HepG2 (cell line): ENCODE data around the gene LRRC55. TPM values are rescaled to one million over a fixed set of nuclear protein-coding genes. Genes with fewer than 3 reads are reported as not detected.

Source experiments
- ATAC-seq: fragments of 200-7000 bp; cut with Tn5 transposase; 3 replicates; pipeline ENCODE4 v1.9.1; 2020; ENCODE audit warnings: mild to moderate bottlenecking, moderate library complexity
- Bru-seq: library from RNA; stranded (reverse); fragments of 400-500 nt; gene quantifications from one replicate; lab custom pipeline; 2021; lab: Mats Ljungman, UMichigan
- BruChase-seq, 2 experiments: library from RNA; stranded (reverse); fragments of 400-500 nt; gene quantifications; one replicate each; lab custom pipeline; 2021; lab: Mats Ljungman, UMichigan
- BruUV-seq: library from RNA; stranded (reverse); fragments of 400-500 nt; replicated peaks from 2 replicates; lab custom pipeline; 2021; lab: Mats Ljungman, UMichigan
- CTCF ChIA-PET: fragments of 300-600 bp; formaldehyde crosslinking; extraction: SDS; loops from one replicate; lab custom pipeline; 2021; ENCODE audit warnings: low total read pairs, inconsistent platforms, low intra/inter-chr PET ratio; lab: Yijun Ruan, JAX
- POLR2A ChIA-PET: fragments of 350-600 bp; sonication (Branson Sonifier 250); formaldehyde crosslinking; loops from one replicate; lab custom pipeline; 2020; ENCODE audit warnings: antibody characterized with exemption, inconsistent platforms; lab: Yijun Ruan, JAX
- DNase-seq: peaks from one replicate; pipeline ENCODE4 v3.0.0-alpha.2; 2015; ENCODE audit warnings: low spot score
- FAIRE-seq: peaks from 3 replicates; lab custom pipeline; 2011; peaks lifted over from hg19 to GRCh38; lab: Jason Lieb, UNC
- H2AFZ ChIP-seq: one replicate; pipeline ENCODE4 v1.6.1; 2011; ENCODE audit warnings: low read length, inconsistent platforms
- H3K27ac ChIP-seq: fragments of 300-600 bp; 3 replicates; pipeline ENCODE4 v1.8.0; 2011; ENCODE audit warnings: mixed run types, mild to moderate bottlenecking, mixed read lengths, low read length, inconsistent platforms; ENCODE audit not compliant: insufficient read depth; ENCODE audit errors: extremely low read length
- H3K27me3 ChIP-seq, 2 experiments: fragments of 200-600 bp in 1 of 2; 2 replicates in 1 of 2; 3 replicates in 1 of 2; pipeline versions ENCODE4 v1.6.0 to v1.8.0; 2011; ENCODE audit warnings: low read length in 2 of 2, mild to moderate bottlenecking in 2 of 2, moderate library complexity in 2 of 2, inconsistent platforms in 1 of 2; ENCODE audit not compliant: insufficient read depth in 2 of 2, control insufficient read depth in 1 of 2
- H3K36me3 ChIP-seq, 2 experiments: fragments of 200-600 bp in 1 of 2; replicated peaks in 1 of 2; 2 replicates in 1 of 2; 3 replicates in 1 of 2; pipeline versions ENCODE4 v1.5.1 to v1.8.0; 2011; ENCODE audit warnings: low read length in 2 of 2, inconsistent platforms in 1 of 2; ENCODE audit not compliant: insufficient read depth in 2 of 2, control insufficient read depth in 1 of 2
- H3K4me1 ChIP-seq: 2 replicates; pipeline ENCODE4 v1.5.1; 2012; ENCODE audit warnings: low read length, inconsistent platforms; ENCODE audit not compliant: insufficient read depth
- H3K4me2 ChIP-seq: 2 replicates; pipeline ENCODE4 v1.6.0; 2011; ENCODE audit warnings: low read depth, low read length, inconsistent platforms
- H3K4me3 ChIP-seq, 3 experiments: fragments of 200-600 bp in 1 of 3; sonication (generic), shearing (Covaris generic) in 1 of 3; replicated peaks in 1 of 3; 2 replicates each; pipeline ENCODE4 v1.5.1; 2011 to 2016; ENCODE audit warnings: low read length in 3 of 3, inconsistent platforms in 2 of 3, low read depth in 2 of 3, mild to moderate bottlenecking in 2 of 3, control low read depth in 1 of 3, mixed read lengths in 1 of 3; ENCODE audit not compliant: insufficient read depth in 1 of 3
- H3K79me2 ChIP-seq: one replicate; pipeline ENCODE4 v1.6.1; 2011; ENCODE audit warnings: low read length, inconsistent platforms; ENCODE audit not compliant: insufficient read depth
- H3K9ac ChIP-seq: 2 replicates; pipeline ENCODE4 v1.6.0; 2011; ENCODE audit warnings: mild to moderate bottlenecking, low read depth, low read length, inconsistent platforms; ENCODE audit not compliant: insufficient read depth
- H3K9me3 ChIP-seq: 2 replicates; pipeline ENCODE4 v1.5.1; 2012; ENCODE audit warnings: mild to moderate bottlenecking, low read length
- H4K20me1 ChIP-seq: 2 replicates; pipeline ENCODE4 v1.6.0; 2011; ENCODE audit warnings: inconsistent platforms, mild to moderate bottlenecking, low read length, moderate library complexity; ENCODE audit not compliant: insufficient read depth
- BHLHE40 ChIP-seq: IDR thresholded peaks from 2 replicates; pipeline ENCODE4 v1.6.1; 2011; ENCODE audit warnings: low read length, improper control_type of control experiment
- CSRNP2 ChIP-seq: sonication (generic); formaldehyde crosslinking; conservative IDR thresholded peaks from 2 replicates; pipeline ENCODE4 v1.8.0; 2022; ENCODE audit warnings: low read depth, missing genetic modification reagents
- IRX3 ChIP-seq: sonication (generic); formaldehyde crosslinking; IDR thresholded peaks from 2 replicates; pipeline ENCODE4 v1.8.1; 2023; ENCODE audit warnings: mild to moderate bottlenecking, low read depth, missing genetic modification reagents, borderline replicate concordance
- KLF12 ChIP-seq: sonication (generic); formaldehyde crosslinking; IDR thresholded peaks from 2 replicates; pipeline ENCODE4 v1.4.0; 2020; ENCODE audit warnings: missing genetic modification reagents, borderline replicate concordance
- KLF6 ChIP-seq: IDR thresholded peaks from 2 replicates; pipeline ENCODE4 v1.8.0; 2016; ENCODE audit warnings: missing biosample characterization, missing genetic modification reagents
- SKI ChIP-seq: fragments of 450-650 bp; IDR thresholded peaks from one replicate; pipeline ENCODE4 v1.6.1; 2018; ENCODE audit warnings: mild to moderate bottlenecking; ENCODE audit not compliant: partially characterized antibody
- SPEN ChIP-seq: sonication (generic); formaldehyde crosslinking; IDR thresholded peaks from 2 replicates; pipeline ENCODE4 v1.5.1; 2020; ENCODE audit warnings: low read depth, mild to moderate bottlenecking, missing genetic modification reagents
- STAT5B ChIP-seq: sonication (generic); formaldehyde crosslinking; IDR thresholded peaks from 2 replicates; pipeline ENCODE4 v1.4.0; 2020; ENCODE audit warnings: missing genetic modification reagents
- TSC22D2 ChIP-seq: sonication (generic); formaldehyde crosslinking; IDR thresholded peaks from 2 replicates; pipeline ENCODE4 v1.5.1; 2020; ENCODE audit warnings: missing genetic modification reagents, mild to moderate bottlenecking, borderline replicate concordance
- ZNF101 ChIP-seq: sonication (generic); formaldehyde crosslinking; IDR thresholded peaks from 2 replicates; pipeline ENCODE4 v1.4.0; 2020; ENCODE audit warnings: mild to moderate bottlenecking, low read depth, missing genetic modification reagents, borderline replicate concordance
- ZNF12 ChIP-seq: sonication (generic); formaldehyde crosslinking; IDR thresholded peaks from 2 replicates; pipeline ENCODE4 v1.5.0; 2020; ENCODE audit warnings: missing genetic modification reagents
- ZNF343 ChIP-seq: sonication (generic); formaldehyde crosslinking; IDR thresholded peaks from 2 replicates; pipeline ENCODE4 v1.4.0; 2020; ENCODE audit warnings: mild to moderate bottlenecking, missing genetic modification reagents
- ZNF615 ChIP-seq: sonication (generic); formaldehyde crosslinking; IDR thresholded peaks from 2 replicates; pipeline ENCODE4 v1.5.0; 2020; ENCODE audit warnings: mild to moderate bottlenecking, missing genetic modification reagents, borderline replicate concordance
- ZNF776 ChIP-seq: sonication (generic); formaldehyde crosslinking; IDR thresholded peaks from 2 replicates; pipeline ENCODE4 v1.4.0; 2020; ENCODE audit warnings: mild to moderate bottlenecking, missing genetic modification reagents
- ZSCAN21 ChIP-seq: sonication (generic); formaldehyde crosslinking; IDR thresholded peaks from 2 replicates; pipeline ENCODE4 v1.8.0; 2022; ENCODE audit warnings: mild to moderate bottlenecking, missing genetic modification reagents, moderate library complexity, borderline replicate concordance
- WGBS: methylation state at CpG from one replicate; pipeline ENCODE4 v1.1.6; 2017; ENCODE audit warnings: low lambda C conversion rate; 5-methylcytosine and 5-hydroxymethylcytosine counted together
- in situ Hi-C: cut with HindIII; loops from 2 replicates; pipeline ENCODE4 v1.10.0; 2017; ENCODE audit warnings: low pct_unique_long_range_greater_than_20kb; ENCODE audit not compliant: extremely low pct_ligation_motif_present
- intact Hi-C: fragments of 100-400 bp; cut with micrococcal nuclease; formaldehyde crosslinking; loops from one replicate; pipeline ENCODE4 v1.10.0; 2022; ENCODE audit not compliant: unreplicated experiment
- long read RNA-seq, 2 experiments: library from RNA in 1 of 2; library from polyadenylated mRNA in 1 of 2; stranded (forward) in 1 of 2; unstranded in 1 of 2; transcript quantifications; one replicate each; pipeline ENCODE4 v2.0.0, GENCODE V29; 2019 to 2022
- polyA minus RNA-seq, 3 experiments: library from RNA; depleted of rRNA, polyadenylated mRNA; stranded (reverse); fragments of >200 nt; gene quantifications; 2 replicates each; pipeline ENCODE4 v1.2.3, GENCODE V29; 2011; ENCODE audit warnings: low replicate concordance in 1 of 3
- polyA plus RNA-seq, 8 experiments: library from polyadenylated mRNA; depleted of rRNA in 3 of 8; stranded (reverse) in 7 of 8; unstranded in 1 of 8; fragments of >200 nt; fragmentation: Illumina TruSeq in 4 of 8; extraction: Trizol in 4 of 8; gene quantifications; 2 replicates each; pipeline versions ENCODE4 v1.2.1 to v1.2.3, GENCODE V29; 2011 to 2016; ENCODE audit warnings: low read depth in 4 of 8, missing spikeins in 1 of 8, mixed read lengths in 1 of 8; ENCODE audit not compliant: insufficient read depth in 1 of 8
- total RNA-seq, 5 experiments: library from RNA; depleted of rRNA; stranded (reverse); fragments of >200 nt; fragmentation: Illumina TruSeq; extraction: Trizol; gene quantifications; 2 replicates each; pipeline ENCODE4 v1.2.3, GENCODE V29; 2016; ENCODE audit warnings: low read depth in 1 of 5

Gene LRRC55, protein sequence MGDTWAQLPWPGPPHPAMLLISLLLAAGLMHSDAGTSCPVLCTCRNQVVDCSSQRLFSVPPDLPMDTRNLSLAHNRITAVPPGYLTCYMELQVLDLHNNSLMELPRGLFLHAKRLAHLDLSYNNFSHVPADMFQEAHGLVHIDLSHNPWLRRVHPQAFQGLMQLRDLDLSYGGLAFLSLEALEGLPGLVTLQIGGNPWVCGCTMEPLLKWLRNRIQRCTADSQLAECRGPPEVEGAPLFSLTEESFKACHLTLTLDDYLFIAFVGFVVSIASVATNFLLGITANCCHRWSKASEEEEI
- total RNA-seq (2016; rRNA removed; fragmentation: Illumina TruSeq; extraction: Trizol) = not detected in 2 replicates
- total RNA-seq (2016; cell fraction: cytosol; rRNA removed; fragmentation: Illumina TruSeq; extraction: Trizol; ENCODE audit: low read depth) = not detected in 2 replicates
- not detected in 2 replicates for total RNA-seq (2016; cell fraction: insoluble cytoplasmic fraction; rRNA removed; fragmentation: Illumina TruSeq; extraction: Trizol)
- total RNA-seq (2016; cell fraction: membrane; rRNA removed; fragmentation: Illumina TruSeq; extraction: Trizol) = not detected in 2 replicates
- not detected in 2 replicates for total RNA-seq (2016; cell fraction: nucleus; rRNA removed; fragmentation: Illumina TruSeq; extraction: Trizol)
- not detected in 2 replicates for polyA plus RNA-seq (2011; rRNA removed)
- not detected in 2 replicates for polyA plus RNA-seq (2011; cell fraction: cytosol; rRNA removed)
- not detected in 2 replicates for polyA plus RNA-seq (2011; cell fraction: nucleus; rRNA removed)
- polyA plus RNA-seq (2012) = not detected in 2 replicates
- not detected in 2 replicates for polyA plus RNA-seq (2016; cell fraction: cytosol; fragmentation: Illumina TruSeq; extraction: Trizol; ENCODE audit: low read depth)
- polyA plus RNA-seq (2016; cell fraction: insoluble cytoplasmic fraction; fragmentation: Illumina TruSeq; extraction: Trizol; ENCODE audit: low read depth) = not detected in 2 replicates
- polyA plus RNA-seq (2016; cell fraction: membrane; fragmentation: Illumina TruSeq; extraction: Trizol; ENCODE audit: low read depth) = not detected in 2 replicates
- polyA plus RNA-seq (2016; cell fraction: nucleus; fragmentation: Illumina TruSeq; extraction: Trizol; ENCODE audit: insufficient read depth, low read depth) = not detected in 2 replicates
- not detected in 2 replicates for polyA minus RNA-seq (2011; rRNA and poly(A)+ RNA removed; ENCODE audit: low replicate concordance)
- polyA minus RNA-seq (2011; cell fraction: cytosol; rRNA and poly(A)+ RNA removed) = not detected in 2 replicates
- not detected in 2 replicates for polyA minus RNA-seq (2011; cell fraction: nucleus; rRNA and poly(A)+ RNA removed)
- not detected for Bru-seq, nascent RNA
- BruChase-seq, experiment 1, labeled RNA remaining after a 6-hour chase = not detected
- BruChase-seq, experiment 2, labeled RNA remaining after a 2-hour chase = not detected
- long read RNA-seq, experiment 1 = 0 reads
- long read RNA-seq, experiment 2 = 0 reads

DNA sequence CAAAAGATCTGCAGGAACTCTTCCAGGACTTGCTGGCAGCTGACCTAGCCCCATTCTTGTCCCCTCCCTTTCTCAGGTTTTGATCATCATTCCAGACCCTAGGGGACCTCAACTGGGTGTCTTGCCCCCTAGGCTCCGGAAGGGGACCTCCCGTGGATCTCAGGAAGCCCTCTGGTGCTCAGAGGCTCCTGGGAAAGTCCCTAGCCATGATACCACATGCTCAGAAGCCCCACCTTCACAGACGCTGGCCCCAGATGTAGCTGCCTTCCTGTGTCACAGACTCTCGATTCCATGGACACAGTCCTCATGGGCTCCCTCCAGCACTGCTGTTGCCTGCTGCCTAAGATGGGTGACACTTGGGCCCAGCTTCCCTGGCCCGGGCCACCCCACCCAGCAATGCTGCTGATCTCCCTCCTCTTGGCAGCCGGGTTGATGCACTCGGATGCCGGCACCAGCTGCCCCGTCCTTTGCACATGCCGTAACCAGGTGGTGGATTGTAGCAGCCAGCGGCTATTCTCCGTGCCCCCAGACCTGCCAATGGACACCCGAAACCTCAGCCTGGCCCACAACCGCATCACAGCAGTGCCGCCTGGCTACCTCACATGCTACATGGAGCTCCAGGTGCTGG is at the start of gene LRRC55:
Gene LRRC55 (plus strand): TSS at position 276 of the 628 bp plus-strand sequence. CDS start 70 bp downstream, at position 346.
- ATAC-seq (no peak), DNase-seq (no peak), FAIRE-seq (no peak)
- WGBS = 17% methylated on average over 7 of the region's 15 CpGs
- Histone ChIP-seq H4K20me1 (no peaks in the 10 kb centered on the region), H3K36me3 (no peaks in the 10 kb centered on the region), H2AFZ (no peak within 1 kb of the TSS), H3K4me3 (no peak within 1 kb of the TSS), H3K4me1 (no peaks in the 10 kb centered on the region), H3K79me2 (no peaks in the 10 kb centered on the region), H3K4me2 (no peak within 1 kb of the TSS), H3K27me3 (peaks cover 0 to 23% of the 10 kb centered on the region in 2 experiments; a peak in 4 of 5 replicates), H3K27ac (no peak within 1 kb of the TSS), H3K9ac (no peak within 1 kb of the TSS), H3K9me3 (no peaks in the 10 kb centered on the region)
- intact Hi-C loops = no loop called here
- BruUV-seq = no TSS peak
- CTCF ChIA-PET = no interaction called here
- POLR2A ChIA-PET = no interaction called here
- TF ChIP-seq ZNF101 (CRISPR knock-in tag) (no peak), TSC22D2 (CRISPR knock-in tag) (no peak), ZNF12 (CRISPR knock-in tag) (no peak), BHLHE40 (no peak), ZNF343 (no peak), STAT5B (CRISPR knock-in tag) (no peak), SKI (no peak), SPEN (CRISPR knock-in tag) (no peak), IRX3 (no peak), ZSCAN21 (CRISPR knock-in tag) (no peak), CSRNP2 (CRISPR knock-in tag) (no peak), ZNF615 (no peak), ZNF776 (no peak), KLF6 (CRISPR knock-in tag) (no peak), KLF12 (CRISPR knock-in tag) (no peak)
- in situ Hi-C loops = no loop called here
